Osteoblast (primary cell): ENCODE data around the gene KNG1. TPM values are rescaled to one million over a fixed set of nuclear protein-coding genes. Genes with fewer than 3 reads are reported as not detected.

Source experiments
- DNase-seq: peaks from one replicate; pipeline ENCODE4 v3.0.0; 2011; ENCODE audit warnings: low spot score, mixed read lengths; ENCODE audit not compliant: insufficient read length; ENCODE audit errors: missing footprints
- H2AFZ ChIP-seq: 2 replicates; pipeline ENCODE4 v1.6.0; 2011; ENCODE audit warnings: mild to moderate bottlenecking, low read length
- H3K27ac ChIP-seq: 2 replicates; pipeline ENCODE4 v1.5.1; 2011; ENCODE audit warnings: mild to moderate bottlenecking, low read depth, low read length, moderate library complexity
- H3K27me3 ChIP-seq: 2 replicates; pipeline ENCODE4 v1.6.0; 2012; ENCODE audit warnings: mild to moderate bottlenecking, control low read depth, inconsistent platforms, low read length, moderate library complexity; ENCODE audit not compliant: insufficient read depth
- H3K36me3 ChIP-seq: 2 replicates; pipeline ENCODE4 v1.5.1; 2011; ENCODE audit warnings: mild to moderate bottlenecking, low read length, control low read depth, moderate library complexity; ENCODE audit not compliant: insufficient read depth
- H3K4me1 ChIP-seq: 2 replicates; pipeline ENCODE4 v1.5.1; 2011; ENCODE audit warnings: mild to moderate bottlenecking, low read length, control low read depth, moderate library complexity; ENCODE audit not compliant: insufficient read depth
- H3K4me2 ChIP-seq: 2 replicates; pipeline ENCODE4 v1.6.0; 2011; ENCODE audit warnings: mild to moderate bottlenecking, low read length; ENCODE audit not compliant: insufficient read depth
- H3K4me3 ChIP-seq: fragments of 200-600 bp; sonication (generic); 3 replicates; pipeline ENCODE4 v1.5.1; 2012; ENCODE audit warnings: mild to moderate bottlenecking, low read length, inconsistent platforms; ENCODE audit not compliant: insufficient read depth
- H3K79me2 ChIP-seq: 2 replicates; pipeline ENCODE4 v1.6.0; 2012; ENCODE audit warnings: mild to moderate bottlenecking, low read length, control low read depth, inconsistent platforms; ENCODE audit not compliant: insufficient read depth
- H3K9me3 ChIP-seq: 2 replicates; pipeline ENCODE4 v1.5.1; 2011; ENCODE audit warnings: low read depth, low read length, control low read depth
- H4K20me1 ChIP-seq: 2 replicates; pipeline ENCODE4 v1.6.0; 2012; ENCODE audit warnings: mild to moderate bottlenecking, low read length, control low read depth; ENCODE audit not compliant: insufficient read depth
- CTCF ChIP-seq: IDR thresholded peaks from 2 replicates; pipeline ENCODE4 v1.5.1; 2011; ENCODE audit warnings: mild to moderate bottlenecking, low read depth, low read length, moderate library complexity; ENCODE audit errors: extremely low read depth
- total RNA-seq: library from RNA; depleted of rRNA; stranded (reverse); fragments of >200 nt; gene quantifications from 2 replicates; pipeline ENCODE4 v1.2.3, GENCODE V29; 2012

The KNG1 gene
- total RNA-seq, 1 donor, result not detected

DNA sequence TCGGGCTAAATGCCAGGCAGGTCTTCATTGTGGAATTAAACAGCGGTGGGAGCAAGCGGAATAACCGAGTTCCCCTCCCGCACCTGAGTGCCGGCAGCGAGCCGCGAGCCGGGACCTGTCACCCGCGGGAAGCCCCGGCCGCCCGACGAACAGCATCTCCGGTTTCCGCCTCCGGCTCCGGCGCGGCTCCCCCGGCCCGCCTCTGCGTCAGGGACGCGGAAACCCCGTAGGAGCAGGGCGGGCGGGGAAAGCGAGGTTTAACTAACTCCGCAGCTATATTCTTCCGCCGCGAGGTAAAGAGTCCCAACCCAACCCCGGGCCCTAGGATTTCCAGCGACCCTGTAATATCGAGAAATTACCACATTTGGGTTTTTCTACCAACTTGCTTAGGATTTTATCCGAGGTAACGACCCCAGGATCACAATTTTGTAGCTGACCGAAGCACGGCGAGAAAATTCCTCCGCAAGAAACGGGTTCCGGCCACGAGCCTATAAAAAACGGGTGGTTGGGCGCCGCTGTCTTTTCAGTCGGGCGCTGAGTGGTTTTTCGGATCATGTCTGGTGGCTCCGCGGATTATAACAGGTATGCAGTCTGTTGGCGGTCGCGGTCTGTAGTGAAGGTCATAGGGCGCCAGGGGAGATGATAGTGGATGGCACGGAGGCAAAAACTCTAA is 66.0 kb downstream of the KNG1 start, which contains the start of gene EIF4A2:
Gene EIF4A2, plus strand, starts transcription at position 520 of the 673 bp plus-strand sequence. Its CDS starts 34 bp downstream, at position 554.
- peak; percentile 94 for DNase-seq
- H3K4me3 ChIP-seq, result peak within 1 kb of the TSS; percentile 100
- no peak for TF ChIP-seq CTCF

GRCh38 chr3:186783731-186784515 is 66.8 kb downstream of the KNG1 start:
- Histone ChIP-seq H2AFZ (peak overlapping the region; percentile 74), H3K79me2 (peaks cover 46% of the 10 kb centered on the region), H4K20me1 (peaks cover 55% of the 10 kb centered on the region)

More for the DNA sequence above, 66.0 kb downstream of the KNG1 start, which contains the start of gene EIF4A2:
- Histone ChIP-seq H3K4me1 (peaks cover 33% of the 10 kb centered on the region), H3K27ac (peak within 1 kb of the TSS; percentile 100), H3K4me2 (peak within 1 kb of the TSS; percentile 73), H3K27me3 (no peaks in the 10 kb centered on the region), H2AFZ (peak within 1 kb of the TSS; percentile 99), H3K9me3 (no peaks in the 10 kb centered on the region), H3K36me3 (peaks cover 42% of the 10 kb centered on the region), H3K79me2 (peaks cover 46% of the 10 kb centered on the region), H4K20me1 (peaks cover 47% of the 10 kb centered on the region)

GRCh38 chr3:186784820-186785494 is 67.8 kb downstream of the KNG1 start:
- peak overlapping the region; percentile 100 for H3K27ac ChIP-seq
- H3K79me2 ChIP-seq, result peaks cover 46% of the 10 kb centered on the region
- TF ChIP-seq CTCF, result no peak
- peaks cover 33% of the 10 kb centered on the region for H3K4me1 ChIP-seq
- peak overlapping the region; percentile 73 for H3K4me2 ChIP-seq
- no peaks in the 10 kb centered on the region for H3K27me3 ChIP-seq
- H3K36me3 ChIP-seq, result peaks cover 60% of the 10 kb centered on the region
- H3K9me3 ChIP-seq, result no peaks in the 10 kb centered on the region
- H4K20me1 ChIP-seq, result peaks cover 64% of the 10 kb centered on the region
- H2AFZ ChIP-seq, result no peak overlapping the region
- DNase-seq, result no peak
- peak overlapping the region; percentile 100 for H3K4me3 ChIP-seq

More at GRCh38 chr3:186783731-186784515, 66.8 kb downstream of the KNG1 start:
- peak overlapping the region; percentile 100 for H3K27ac ChIP-seq
- peak; percentile 95 for DNase-seq
- H3K27me3 ChIP-seq, result no peaks in the 10 kb centered on the region
- no peaks in the 10 kb centered on the region for H3K9me3 ChIP-seq
- H3K4me2 ChIP-seq, result peak overlapping the region; percentile 73
- no peak for TF ChIP-seq CTCF
- peaks cover 49% of the 10 kb centered on the region for H3K36me3 ChIP-seq
- H3K4me1 ChIP-seq, result peaks cover 33% of the 10 kb centered on the region
- H3K4me3 ChIP-seq, result peak overlapping the region; percentile 100
